Measurements from ENCODE around the gene SCN3A. TPM values are rescaled to one million over a fixed set of nuclear protein-coding genes. Genes with fewer than 3 reads are reported as not detected.

Gene SCN3A
- total and polyA plus RNA-seq, 2 of the 4 experiments (the other 2 are of a cell fraction) = 0.26 to 0.90 TPM

DNA sequence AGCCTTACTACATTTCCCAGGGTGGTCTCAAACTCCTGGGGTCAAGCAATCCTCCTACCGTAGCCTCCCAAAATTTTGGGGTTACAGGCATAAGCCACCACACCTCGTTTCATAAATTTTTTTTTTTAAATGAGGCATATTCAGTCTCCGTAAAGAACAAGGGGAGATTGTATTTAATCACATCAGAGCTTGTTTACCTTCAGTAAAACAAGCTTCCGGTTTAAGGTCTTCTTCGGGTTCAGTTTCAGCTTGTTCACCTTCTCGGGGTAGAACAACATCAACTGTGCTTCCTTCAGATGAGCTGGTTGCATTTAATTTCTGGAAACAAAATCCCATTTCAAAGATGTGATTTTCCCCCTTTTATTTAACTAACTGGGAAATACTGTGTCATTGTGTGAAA, 88.6 kb downstream of the SCN3A start:
- Histone ChIP-seq H2BK120ac (ENCODE audit: low read depth, low read length) (no peak overlapping the region), H3K27me3 (ENCODE audit: control insufficient read depth, insufficient read depth, low read length) (no peaks in the 10 kb centered on the region), H3K4me1 (ENCODE audit: control insufficient read depth, insufficient read depth, low read length) (no peaks in the 10 kb centered on the region), H2AK9ac (replicated peaks; ENCODE audit: low read depth, low read length, poor library complexity) (no peak overlapping the region), H3K27ac (ENCODE audit: insufficient read depth, low read length) (no peak overlapping the region), H3K9ac (ENCODE audit: low read depth, low read length) (no peak overlapping the region), H2AFZ (replicated peaks; ENCODE audit: low read length, poor library complexity) (no peak overlapping the region), H3K4me3 (ENCODE audit: insufficient read depth, low read depth, low read length) (no peak overlapping the region), H3K9me3 (ENCODE audit: control insufficient read depth, insufficient read depth, low read length) (no peaks in the 10 kb centered on the region), H3K56ac (ENCODE audit: extremely low read depth, insufficient read depth, low read length) (no peak overlapping the region), H3K4ac (ENCODE audit: low read depth, low read length) (no peak overlapping the region), H3K23ac (ENCODE audit: low read depth, low read length) (no peak overlapping the region), H2AK5ac (ENCODE audit: low read depth, low read length) (no peak overlapping the region), H3K18ac (ENCODE audit: low read depth, low read length) (no peak overlapping the region), H3K9me1 (ENCODE audit: insufficient read depth, low read length) (no peaks in the 10 kb centered on the region), H3K36me3 (ENCODE audit: control insufficient read depth, insufficient read depth, low read length) (no peaks in the 10 kb centered on the region), H3K79me1 (ENCODE audit: low read depth in 1 of 2, low read length in 2 of 2) (no peaks in the 10 kb centered on the region), H2BK20ac (ENCODE audit: low read depth, low read length) (no peak overlapping the region), H4K20me1 (ENCODE audit: insufficient read depth, low read length) (no peaks in the 10 kb centered on the region), H4K8ac (ENCODE audit: low read depth in 2 of 2, low read length in 2 of 2) (no peak overlapping the region), H3K4me2 (ENCODE audit: low read depth, low read length) (no peak overlapping the region), H2BK15ac (ENCODE audit: low read depth, low read length) (no peak overlapping the region; the same call in 2 of the 3 replicates), H4K5ac (ENCODE audit: low read depth, low read length) (no peak overlapping the region), H4K91ac (ENCODE audit: insufficient read depth, low read depth, low read length) (no peak overlapping the region), H2BK5ac (ENCODE audit: low read depth, low read length, poor library complexity, severe bottlenecking) (no peak overlapping the region), H3K14ac (replicated peaks; ENCODE audit: low read depth, low read length) (no peak overlapping the region)
- CTCF ChIA-PET = interaction anchor here (0.9 to 1.0 kb wide), 3 partner anchors 8 to 273 kb away, joined by 3 read pairs; partner anchors contain the start of gene COBLL1
- ATAC-seq (ENCODE audit: low read depth) (no peak), DNase-seq (no peak)
- dilution Hi-C loops (cut with HindIII; ENCODE audit: low sequenced_read_pairs, unreplicated experiment) (no loop called here), intact Hi-C loops (cut with micrococcal nuclease) (no loop called here), in situ Hi-C loops (cut with MboI; ENCODE audit: low sequenced_read_pairs) (no loop called here)
- POLR2A ChIA-PET (ENCODE audit: unreplicated experiment) = no interaction called here
- no peak for TF ChIP-seq SMC3 (IDR thresholded peaks at IDR 0.05; ENCODE audit: low read depth, low read length)
- TF ChIP-seq, protein P1, sequence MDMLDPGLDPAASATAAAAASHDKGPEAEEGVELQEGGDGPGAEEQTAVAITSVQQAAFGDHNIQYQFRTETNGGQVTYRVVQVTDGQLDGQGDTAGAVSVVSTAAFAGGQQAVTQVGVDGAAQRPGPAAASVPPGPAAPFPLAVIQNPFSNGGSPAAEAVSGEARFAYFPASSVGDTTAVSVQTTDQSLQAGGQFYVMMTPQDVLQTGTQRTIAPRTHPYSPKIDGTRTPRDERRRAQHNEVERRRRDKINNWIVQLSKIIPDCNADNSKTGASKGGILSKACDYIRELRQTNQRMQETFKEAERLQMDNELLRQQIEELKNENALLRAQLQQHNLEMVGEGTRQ (IDR thresholded peaks at IDR 0.05; ENCODE audit: low read depth, low read length) = no peak
- no peak for TF ChIP-seq POLR2A (IDR thresholded peaks at IDR 0.05; ENCODE audit: low read depth, low read length)
- TF ChIP-seq NFE2L2 (IDR thresholded peaks at IDR 0.05; ENCODE audit: low read depth, low read length) = no peak
- TF ChIP-seq BHLHE40 (IDR thresholded peaks at IDR 0.05; ENCODE audit: low read depth, low read length) = no peak
- TF ChIP-seq, protein P2, sequence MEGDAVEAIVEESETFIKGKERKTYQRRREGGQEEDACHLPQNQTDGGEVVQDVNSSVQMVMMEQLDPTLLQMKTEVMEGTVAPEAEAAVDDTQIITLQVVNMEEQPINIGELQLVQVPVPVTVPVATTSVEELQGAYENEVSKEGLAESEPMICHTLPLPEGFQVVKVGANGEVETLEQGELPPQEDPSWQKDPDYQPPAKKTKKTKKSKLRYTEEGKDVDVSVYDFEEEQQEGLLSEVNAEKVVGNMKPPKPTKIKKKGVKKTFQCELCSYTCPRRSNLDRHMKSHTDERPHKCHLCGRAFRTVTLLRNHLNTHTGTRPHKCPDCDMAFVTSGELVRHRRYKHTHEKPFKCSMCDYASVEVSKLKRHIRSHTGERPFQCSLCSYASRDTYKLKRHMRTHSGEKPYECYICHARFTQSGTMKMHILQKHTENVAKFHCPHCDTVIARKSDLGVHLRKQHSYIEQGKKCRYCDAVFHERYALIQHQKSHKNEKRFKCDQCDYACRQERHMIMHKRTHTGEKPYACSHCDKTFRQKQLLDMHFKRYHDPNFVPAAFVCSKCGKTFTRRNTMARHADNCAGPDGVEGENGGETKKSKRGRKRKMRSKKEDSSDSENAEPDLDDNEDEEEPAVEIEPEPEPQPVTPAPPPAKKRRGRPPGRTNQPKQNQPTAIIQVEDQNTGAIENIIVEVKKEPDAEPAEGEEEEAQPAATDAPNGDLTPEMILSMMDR (conservative IDR thresholded peaks at IDR 0.05; ENCODE audit: low read depth, low read length) = no peak
- TF ChIP-seq RFX5 (IDR thresholded peaks at IDR 0.05; ENCODE audit: low read depth, low read length) = no peak
- TF ChIP-seq MAFK (IDR thresholded peaks at IDR 0.05; ENCODE audit: low read depth, low read length) = no peak
- no peak for TF ChIP-seq CEBPB (IDR thresholded peaks at IDR 0.05; ENCODE audit: low read depth, low read length)
- TF ChIP-seq RCOR1 (IDR thresholded peaks at IDR 0.05; ENCODE audit: insufficient replicate concordance, low read length) = no peak
- no peak for TF ChIP-seq MAZ (IDR thresholded peaks at IDR 0.05; ENCODE audit: borderline replicate concordance, low read depth, low read length)
- WGBS, 2 experiments (ENCODE audit: extremely low coverage in 2 of 2, insufficient read length in 1 of 2) = no CpG with 5 or more reads among the region's 6 CpGs
- no TSS peak for BruUV-seq (replicated peaks)

Measured in IMR-90 (cell line).